ENCODE data around the gene UNKL. TPM values are rescaled to one million over a fixed set of nuclear protein-coding genes. Genes with fewer than 3 reads are reported as not detected.

UNKL gene
- total and polyA plus RNA-seq, 12 donors, result 10.1 to 174 (median 33.3) TPM

- peaks cover 28 to 31% of the 10 kb centered on the region in 2 donors for H3K4me1 ChIP-seq (replicated peaks in 1 of 2)
- intact Hi-C loops (cut with DNase I), result loop anchor here (10.0 kb wide), 2 partner anchors 89 to 99 kb away; partner anchors contain the start of gene UNKL (in 1 of the 2)
- H3K9me3 ChIP-seq (replicated peaks in 1 of 3), result no peaks in the 10 kb centered on the region
- DNase-seq, result no peak
- no peaks in the 10 kb centered on the region for H3K27me3 ChIP-seq
- 82 to 93% (median 83%) methylated on average over 25 to 46 of the region's 46 CpGs for WGBS, 4 donors
- H3K4me3 ChIP-seq, result no peak overlapping the region
- peaks cover 0 to 75% of the 10 kb centered on the region in 2 donors for H3K36me3 ChIP-seq (replicated peaks in 1 of 2)
- TF ChIP-seq CTCF (IDR thresholded peaks at IDR 0.05) (no peak), POLR2A (IDR thresholded peaks at IDR 0.05) (no peak)
- H3K27ac ChIP-seq, result no peak overlapping the region
Measured at GRCh38 chr16:1315081-1316032, 99.1 kb downstream of the UNKL start.

- no peaks in the 10 kb centered on the region for H3K27me3 ChIP-seq
- H3K4me1 ChIP-seq (replicated peaks in 1 of 2), result peaks cover 28 to 32% of the 10 kb centered on the region in 2 donors
- H3K9me3 ChIP-seq (replicated peaks in 1 of 3), result no peaks in the 10 kb centered on the region
- H3K36me3 ChIP-seq (replicated peaks in 1 of 2), result peaks cover 0 to 67% of the 10 kb centered on the region in 2 donors
- H3K27ac ChIP-seq, result no peak overlapping the region
- DNase-seq, result no peak
- intact Hi-C loops (cut with DNase I), result loop anchor here (5.0 to 10.0 kb wide), 3 partner anchors 38 to 100 kb away; partner anchors contain the start of genes GNPTG (in 1 of the 2), TSR3 (in 1 of the 2) and UNKL (in 1 of the 2)
- WGBS, 4 donors, result 85 to 90% (median 86%) methylated on average over 15 to 28 of the region's 28 CpGs
- no peak overlapping the region for H3K4me3 ChIP-seq
- no peak for TF ChIP-seq POLR2A (IDR thresholded peaks at IDR 0.05)
- no peak for TF ChIP-seq CTCF (IDR thresholded peaks at IDR 0.05)
Measured at GRCh38 chr16:1314399-1315068, 100.0 kb downstream of the UNKL start.

GRCh38 chr16:1313721-1314369 is 100.7 kb downstream of the UNKL start:
- TF ChIP-seq CTCF (IDR thresholded peaks at IDR 0.05), result no peak
- TF ChIP-seq POLR2A (IDR thresholded peaks at IDR 0.05), result no peak
- no peak overlapping the region for H3K27ac ChIP-seq
- no peak overlapping the region for H3K4me3 ChIP-seq
- intact Hi-C loops (cut with DNase I), result loop anchor here (5.0 to 10.0 kb wide), 3 partner anchors 38 to 101 kb away; partner anchors contain the start of genes GNPTG (in 1 of the 2), TSR3 (in 1 of the 2) and UNKL (in 1 of the 2)
- no peaks in the 10 kb centered on the region for H3K27me3 ChIP-seq
- peaks cover 0 to 60% of the 10 kb centered on the region in 2 donors for H3K36me3 ChIP-seq (replicated peaks in 1 of 2)
- 85 to 91% (median 88%) methylated on average over 18 to 38 of the region's 38 CpGs for WGBS, 4 donors
- H3K4me1 ChIP-seq (replicated peaks in 1 of 2), result peaks cover 28 to 32% of the 10 kb centered on the region in 2 donors
- H3K9me3 ChIP-seq (replicated peaks in 1 of 3), result no peaks in the 10 kb centered on the region
- no peak for DNase-seq

Other genes starting within 250 kb of the UNKL start
- gene TPSG1, start 189.4 kb downstream of the UNKL start, total RNA-seq, result 1 to 10 TPM in 1 of 9 donors, under 1 TPM in 2, not detected in 6; 0.18 to 5.5 (median 0.29) TPM
- 1 to 10 TPM in 1 of 3 donors, under 1 TPM in 1, not detected in 1; 0.34 to 2.7 TPM for gene TPSG1, start 189.4 kb downstream of the UNKL start, polyA plus RNA-seq
- gene TPSB2, start 184.5 kb downstream of the UNKL start, total RNA-seq, result 1 to 10 TPM in 2 of 9 donors, under 1 TPM in 3, not detected in 4; 0.54 to 6.6 (median 0.78) TPM
- gene TPSB2, start 184.5 kb downstream of the UNKL start, polyA plus RNA-seq, result 1 to 10 TPM in 1 of 3 donors, under 1 TPM in 1, not detected in 1; 0.32 to 5.1 TPM
- gene TPSAB1, start 174.0 kb downstream of the UNKL start, total RNA-seq, result 1 to 10 TPM in 3 of 9 donors, under 1 TPM in 4, not detected in 2; 0.11 to 4.7 (median 0.93) TPM
- 1 to 10 TPM in 1 of 3 donors, under 1 TPM in 1, not detected in 1; 0.48 to 4.8 TPM for gene TPSAB1, start 174.0 kb downstream of the UNKL start, polyA plus RNA-seq
- not detected for gene TPSD1, start 158.6 kb downstream of the UNKL start, total RNA-seq
- under 1 TPM in 1 of 3 donors, not detected in 2; 0.24 TPM for gene TPSD1, start 158.6 kb downstream of the UNKL start, polyA plus RNA-seq
- 100 to 1,000 TPM in 4 of 9 donors, 10 to 100 TPM in 5; 50.7 to 142 (median 95.5) TPM for gene UBE2I, start 105.1 kb downstream of the UNKL start, total RNA-seq
- 100 to 1,000 TPM in 1 of 3 donors, 10 to 100 TPM in 2; 61.9 to 203 (median 70.1) TPM for gene UBE2I, start 105.1 kb downstream of the UNKL start, polyA plus RNA-seq
- gene BAIAP3, start 81.1 kb downstream of the UNKL start, total RNA-seq, result 10 to 100 TPM in 4 of 9 donors, 1 to 10 TPM in 4, under 1 TPM in 1; 0.79 to 25.4 (median 7.8) TPM
- gene BAIAP3, start 81.1 kb downstream of the UNKL start, polyA plus RNA-seq, result 100 to 1,000 TPM in 1 of 3 donors, 10 to 100 TPM in 2; 11.9 to 129 (median 20.7) TPM
- 100 to 1,000 TPM in 3 of 9 donors, 10 to 100 TPM in 6; 49.8 to 258 (median 75.0) TPM for gene TSR3, start 62.8 kb downstream of the UNKL start, total RNA-seq
- 10 to 100 TPM; 13.7 to 42.8 (median 39.2) TPM for gene TSR3, start 62.8 kb downstream of the UNKL start, polyA plus RNA-seq
- 100 to 1,000 TPM; 132 to 332 (median 281) TPM for gene GNPTG, start 62.8 kb downstream of the UNKL start, total RNA-seq
- 100 to 1,000 TPM in 2 of 3 donors, 10 to 100 TPM in 1; 95.9 to 659 (median 362) TPM for gene GNPTG, start 62.8 kb downstream of the UNKL start, polyA plus RNA-seq
- gene UQCC4, start 6.0 kb upstream of the UNKL start, total RNA-seq, result 10 to 100 TPM; 16.9 to 48.2 (median 21.8) TPM
- 10 to 100 TPM; 13.2 to 21.0 (median 15.7) TPM for gene UQCC4, start 6.0 kb upstream of the UNKL start, polyA plus RNA-seq
- under 1 TPM in 1 of 9 donors, not detected in 8; 0.69 TPM for gene PERCC1, start 16.4 kb upstream of the UNKL start, total RNA-seq
- gene PERCC1, start 16.4 kb upstream of the UNKL start, polyA plus RNA-seq, result not detected
- gene CCDC154, start 29.9 kb upstream of the UNKL start, total RNA-seq, result 1 to 10 TPM in 4 of 9 donors, under 1 TPM in 5; 0.28 to 3.1 (median 0.89) TPM
- 10 to 100 TPM in 2 of 3 donors, not detected in 1; 10.7 to 39.7 TPM for gene CCDC154, start 29.9 kb upstream of the UNKL start, polyA plus RNA-seq
- gene CLCN7, start 60.3 kb upstream of the UNKL start, total RNA-seq, result 100 to 1,000 TPM in 5 of 9 donors, 10 to 100 TPM in 4; 27.2 to 243 (median 121) TPM
- gene CLCN7, start 60.3 kb upstream of the UNKL start, polyA plus RNA-seq, result 100 to 1,000 TPM in 2 of 3 donors, 10 to 100 TPM in 1; 25.3 to 369 (median 133) TPM
- 1 to 10 TPM in 2 of 9 donors, under 1 TPM in 4, not detected in 3; 0.39 to 1.4 (median 0.61) TPM for gene PTX4, start 74.2 kb upstream of the UNKL start, total RNA-seq
- under 1 TPM in 2 of 3 donors, not detected in 1; 0.16 to 0.17 TPM for gene PTX4, start 74.2 kb upstream of the UNKL start, polyA plus RNA-seq
- gene TELO2, start 78.7 kb upstream of the UNKL start, total RNA-seq, result 10 to 100 TPM in 8 of 9 donors, 1 to 10 TPM in 1; 9.7 to 53.7 (median 22.8) TPM
- 100 to 1,000 TPM in 1 of 3 donors, 10 to 100 TPM in 1, 1 to 10 TPM in 1; 1.3 to 173 (median 96.0) TPM for gene TELO2, start 78.7 kb upstream of the UNKL start, polyA plus RNA-seq
- gene TMEM204, start 119.0 kb upstream of the UNKL start, total RNA-seq, result 10 to 100 TPM; 11.4 to 77.2 (median 25.3) TPM
- 10 to 100 TPM in 2 of 3 donors, 1 to 10 TPM in 1; 7.4 to 30.7 (median 26.6) TPM for gene TMEM204, start 119.0 kb upstream of the UNKL start, polyA plus RNA-seq
- gene IFT140, start 197.4 kb upstream of the UNKL start, total RNA-seq, result 10 to 100 TPM; 12.0 to 46.4 (median 27.3) TPM
- gene IFT140, start 197.4 kb upstream of the UNKL start, polyA plus RNA-seq, result 10 to 100 TPM in 2 of 3 donors, 1 to 10 TPM in 1; 6.6 to 62.7 (median 31.3) TPM
- gene CRAMP1, start 197.7 kb upstream of the UNKL start, total RNA-seq, result 10 to 100 TPM in 5 of 9 donors, 1 to 10 TPM in 4; 5.3 to 17.1 (median 10.1) TPM
- 10 to 100 TPM in 1 of 3 donors, 1 to 10 TPM in 2; 4.3 to 19.0 (median 7.9) TPM for gene CRAMP1, start 197.7 kb upstream of the UNKL start, polyA plus RNA-seq